Endodermal cell (in vitro differentiated cells): ENCODE data around the gene RANBP3L. TPM values are rescaled to one million over a fixed set of nuclear protein-coding genes. Genes with fewer than 3 reads are reported as not detected.
"Not testable (repeated sequence)": the region's sequence is repeated elsewhere in the genome, so short reads cannot be mapped to it uniquely, and the experiment has no call there.

Experiments used
- DNase-seq: peaks from one replicate; pipeline ENCODE4 v3.0.0-alpha.2; 2017
- H3K27ac ChIP-seq: 2 replicates; pipeline ENCODE4 v1.5.1; 2013; ENCODE audit warnings: mild to moderate bottlenecking, low read depth, low read length, moderate library complexity
- H3K27me3 ChIP-seq: 2 replicates; pipeline ENCODE4 v1.6.1; 2013; ENCODE audit warnings: mild to moderate bottlenecking, low read length, moderate library complexity; ENCODE audit not compliant: insufficient read depth, control insufficient read depth, poor library complexity, severe bottlenecking
- H3K36me3 ChIP-seq: 2 replicates; pipeline ENCODE4 v1.7.0; 2013; ENCODE audit warnings: mild to moderate bottlenecking, low read length, moderate library complexity; ENCODE audit not compliant: control insufficient read depth, insufficient read depth
- H3K4me1 ChIP-seq: one replicate; pipeline ENCODE4 v1.7.0; 2013; ENCODE audit warnings: low read length; ENCODE audit not compliant: control insufficient read depth, insufficient read depth
- H3K4me3 ChIP-seq: 2 replicates; pipeline ENCODE4 v1.5.1; 2013; ENCODE audit warnings: mild to moderate bottlenecking, low read length, moderate library complexity
- H3K9ac ChIP-seq: 2 replicates; pipeline ENCODE4 v1.6.1; 2013; ENCODE audit warnings: mild to moderate bottlenecking, low read length, moderate library complexity; ENCODE audit not compliant: poor library complexity, severe bottlenecking; ENCODE audit errors: extremely low read depth
- H3K9me3 ChIP-seq: 2 replicates; pipeline ENCODE4 v1.6.1; 2013; ENCODE audit warnings: mild to moderate bottlenecking, low read length, moderate library complexity; ENCODE audit not compliant: control insufficient read depth
- H3K27ac Mint-ChIP-seq: 2 replicates; pipeline ENCODE4 v1.8.0; 2020; ENCODE audit warnings: mixed read lengths
- H3K27me3 Mint-ChIP-seq: 2 replicates; pipeline ENCODE4 v1.8.0; 2021; ENCODE audit warnings: mild to moderate bottlenecking, mixed read lengths; ENCODE audit not compliant: insufficient read depth
- H3K36me3 Mint-ChIP-seq: 2 replicates; pipeline ENCODE4 v1.8.0; 2020; ENCODE audit warnings: low read depth, mixed read lengths
- H3K4me1 Mint-ChIP-seq: 2 replicates; pipeline ENCODE4 v1.8.0; 2020; ENCODE audit warnings: mixed read lengths
- H3K4me3 Mint-ChIP-seq: 2 replicates; pipeline ENCODE4 v1.8.0; 2020; ENCODE audit warnings: mild to moderate bottlenecking, moderate library complexity, mixed read lengths
- H3K9me3 Mint-ChIP-seq: 2 replicates; pipeline ENCODE4 v1.8.0; 2020; ENCODE audit warnings: mild to moderate bottlenecking, mixed read lengths
- CTCF ChIP-seq: fragments of 200-600 bp; sonication (generic); conservative IDR thresholded peaks from 2 replicates; pipeline ENCODE4 v1.5.0; 2021; ENCODE audit warnings: antibody characterized with exemption, mild to moderate bottlenecking
- WGBS, 2 experiments: methylation state at CpG; one replicate each; pipeline versions ENCODE4 v1.1.5 to v1.1.7; 2013; ENCODE audit warnings: missing lambda C conversion rate in 2 of 2, mixed read lengths in 1 of 2; ENCODE audit not compliant: insufficient coverage in 1 of 2, insufficient read length in 1 of 2; 5-methylcytosine and 5-hydroxymethylcytosine counted together
- long read RNA-seq, 4 experiments: library from polyadenylated mRNA in 2 of 4; library from RNA in 1 of 4; library from capped mRNA in 1 of 4; stranded (forward) in 3 of 4; unstranded in 1 of 4; transcript quantifications; one replicate each; pipeline ENCODE4 v2.0.0, GENCODE V29; 2020 to 2021; ENCODE audit warnings: inconsistent platforms in 1 of 4
- polyA plus RNA-seq, 2 experiments: library from polyadenylated mRNA; stranded (reverse); fragments of 50-300 nt; gene quantifications; one replicate each; pipeline ENCODE4 v1.2.3, GENCODE V29; 2013
- total RNA-seq, 2 donors: library from RNA; stranded (reverse); fragmentation: NEBNext Ultra II Directional in 1 of 2; extraction: Animal tissue kit (Norgen Biotek cat#: 25700) in 1 of 2; gene quantifications; 2 replicates in 1 of 2; 3 replicates in 1 of 2; pipeline ENCODE4 v1.2.1, GENCODE V29; 2021

The RANBP3L gene, protein sequence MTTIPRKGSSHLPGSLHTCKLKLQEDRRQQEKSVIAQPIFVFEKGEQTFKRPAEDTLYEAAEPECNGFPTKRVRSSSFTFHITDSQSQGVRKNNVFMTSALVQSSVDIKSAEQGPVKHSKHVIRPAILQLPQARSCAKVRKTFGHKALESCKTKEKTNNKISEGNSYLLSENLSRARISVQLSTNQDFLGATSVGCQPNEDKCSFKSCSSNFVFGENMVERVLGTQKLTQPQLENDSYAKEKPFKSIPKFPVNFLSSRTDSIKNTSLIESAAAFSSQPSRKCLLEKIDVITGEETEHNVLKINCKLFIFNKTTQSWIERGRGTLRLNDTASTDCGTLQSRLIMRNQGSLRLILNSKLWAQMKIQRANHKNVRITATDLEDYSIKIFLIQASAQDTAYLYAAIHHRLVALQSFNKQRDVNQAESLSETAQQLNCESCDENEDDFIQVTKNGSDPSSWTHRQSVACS
- not detected for total RNA-seq
- polyA plus RNA-seq (2013, experiment 1 of 2) = 0.39 TPM
- 0.21 TPM for polyA plus RNA-seq (2013, experiment 2 of 2)
- long read RNA-seq, experiment 1 = 0 reads
- long read RNA-seq, experiment 2 = 0 reads
- long read RNA-seq, experiment 3 = 0 reads
- long read RNA-seq, experiment 4 = 0 reads

DNA sequence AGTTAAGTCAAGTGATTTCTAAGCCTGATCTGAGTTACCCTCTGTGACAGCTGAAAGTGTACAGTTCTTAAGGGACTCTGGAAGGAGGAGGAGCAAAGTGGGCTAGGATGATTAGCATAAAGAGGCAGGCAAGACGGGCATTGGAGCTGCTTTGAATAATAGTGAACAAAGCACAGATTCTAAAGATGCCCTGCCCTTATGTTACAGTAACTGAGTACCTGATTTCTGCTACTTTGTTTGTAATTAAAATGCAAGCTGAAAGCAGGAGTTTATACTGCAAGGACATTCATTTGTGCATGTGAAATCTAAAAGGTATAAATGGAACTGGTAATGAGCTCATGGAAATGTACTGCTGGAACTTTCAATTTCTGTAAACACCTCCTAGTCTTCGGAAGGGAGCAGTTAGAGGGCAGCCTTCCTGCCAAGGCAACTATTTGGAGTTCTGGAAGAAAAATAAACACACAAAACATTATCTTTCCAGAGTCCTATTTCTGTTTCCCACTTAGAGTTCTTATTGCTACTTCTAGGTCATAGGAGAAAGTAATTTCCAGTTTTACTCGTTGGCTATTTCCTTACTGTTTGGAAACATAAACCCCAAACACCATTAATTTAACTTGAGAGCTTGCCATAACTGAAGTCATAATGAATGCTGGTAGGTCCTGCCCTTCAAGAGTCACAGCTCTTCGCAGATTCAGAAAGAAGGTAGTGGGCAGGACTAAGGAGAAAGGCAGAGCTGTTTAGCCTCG, at the start of gene RANBP3L:
Gene RANBP3L, minus strand, starts transcription at position 45 of the 746 bp plus-strand sequence. CDS start 486 bp downstream, outside the sequence.
- no peak for TF ChIP-seq CTCF
- no peak for DNase-seq
- H3K27me3 Mint-ChIP-seq = peaks cover 2% of the 10 kb centered on the region
- H3K9me3 ChIP-seq = no peaks in the 10 kb centered on the region
- 29 to 81% methylated on average over 1 to 5 of the region's 5 CpGs for WGBS, 2 experiments
- H3K9ac ChIP-seq = no peak within 1 kb of the TSS
- H3K4me3 Mint-ChIP-seq = no peak within 1 kb of the TSS
- no peaks in the 10 kb centered on the region for H3K4me1 Mint-ChIP-seq
- no peaks in the 10 kb centered on the region for H3K27me3 ChIP-seq
- H3K9me3 Mint-ChIP-seq = no peaks in the 10 kb centered on the region
- no peaks in the 10 kb centered on the region for H3K4me1 ChIP-seq
- no peak within 1 kb of the TSS for H3K27ac Mint-ChIP-seq
- no peaks in the 10 kb centered on the region for H3K36me3 Mint-ChIP-seq
- no peak within 1 kb of the TSS for H3K4me3 ChIP-seq
- H3K27ac ChIP-seq = no peak within 1 kb of the TSS
- no peaks in the 10 kb centered on the region for H3K36me3 ChIP-seq

DNA sequence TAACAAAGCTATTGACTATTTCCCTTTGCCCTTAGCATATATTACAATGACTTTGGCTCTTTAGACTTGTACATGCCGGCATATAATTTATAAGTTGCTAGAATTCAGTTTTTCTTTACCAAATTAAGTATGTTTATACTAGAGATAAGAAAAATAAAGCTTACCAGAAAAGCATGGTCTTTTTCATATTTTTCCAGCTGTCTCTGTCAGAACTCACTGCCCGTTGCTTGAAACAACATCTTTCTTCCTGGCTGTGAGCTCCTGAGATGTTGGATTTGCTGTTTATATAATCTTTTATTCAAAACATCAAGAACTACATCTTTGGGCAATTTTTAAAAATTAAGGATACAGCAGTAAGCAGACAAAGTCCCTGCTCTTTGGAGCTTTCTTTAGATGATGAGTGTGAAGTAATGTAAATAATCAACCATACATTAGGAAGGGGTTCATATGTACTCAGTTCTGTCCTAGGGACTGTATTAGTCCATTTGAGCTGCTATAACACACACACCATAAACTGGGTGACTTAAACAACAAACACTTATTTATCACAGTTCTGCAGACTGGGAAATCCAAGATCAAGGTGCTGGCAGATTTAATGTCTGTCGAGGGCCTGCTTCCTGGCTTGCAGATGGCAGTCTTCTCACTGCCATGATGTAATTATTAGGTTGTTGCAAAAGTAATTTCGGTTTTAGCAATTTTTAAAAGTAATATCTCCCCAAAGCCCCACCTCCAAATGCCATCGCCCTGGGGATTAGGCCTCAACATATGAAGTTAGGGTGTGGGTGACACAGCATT, 45.4 kb upstream of the RANBP3L start:
- Histone ChIP-seq H3K27me3 (no peaks in the 10 kb centered on the region), H3K4me1 (no peaks in the 10 kb centered on the region), H3K27ac (no peak overlapping the region), H3K4me3 (no peak overlapping the region), H3K36me3 (no peaks in the 10 kb centered on the region), H3K9ac (no peak overlapping the region), H3K9me3 (no peaks in the 10 kb centered on the region)
- H3K9me3 Mint-ChIP-seq = peaks cover 4% of the 10 kb centered on the region
- no peak overlapping the region for H3K27ac Mint-ChIP-seq
- no peak for DNase-seq
- no peak overlapping the region for H3K4me3 Mint-ChIP-seq
- no peaks in the 10 kb centered on the region for H3K36me3 Mint-ChIP-seq
- no peak for TF ChIP-seq CTCF
- peaks cover 3% of the 10 kb centered on the region for H3K27me3 Mint-ChIP-seq
- 95% methylated on average over 3 of the region's 5 CpGs; no CpG with 5 or more reads in 1 of the 2 experiments for WGBS, 2 experiments
- no peaks in the 10 kb centered on the region for H3K4me1 Mint-ChIP-seq

DNA sequence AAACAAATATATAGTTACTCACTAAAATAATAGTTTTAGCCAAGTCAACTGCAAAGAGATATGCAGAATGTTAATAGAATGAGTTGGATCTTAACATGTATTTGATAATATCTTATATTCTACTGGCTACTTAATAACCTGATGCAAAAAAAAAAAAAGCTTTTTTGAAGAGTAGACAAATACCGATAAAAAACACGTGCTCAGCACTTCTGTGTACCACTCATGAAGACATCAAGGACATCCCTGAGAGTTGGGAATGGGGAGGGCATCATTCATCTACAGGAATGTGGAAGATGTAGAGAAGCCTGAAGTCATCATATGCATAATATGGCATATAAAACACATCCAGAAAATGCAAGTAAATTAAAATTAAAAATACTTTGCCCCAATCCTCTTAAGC, 43.2 kb upstream of the RANBP3L start:
- no peaks in the 10 kb centered on the region for H3K4me1 ChIP-seq
- Mint-ChIP-seq H3K27ac (no peak overlapping the region), H3K4me1 (peaks cover under 1% of the 10 kb centered on the region), H3K36me3 (no peaks in the 10 kb centered on the region), H3K9me3 (peaks cover 4% of the 10 kb centered on the region), H3K4me3 (no peak overlapping the region), H3K27me3 (peaks cover 3% of the 10 kb centered on the region)
- no peaks in the 10 kb centered on the region for H3K27me3 ChIP-seq
- TF ChIP-seq CTCF = no peak
- no peak overlapping the region for H3K4me3 ChIP-seq
- DNase-seq = no peak
- H3K36me3 ChIP-seq = no peaks in the 10 kb centered on the region
- no peaks in the 10 kb centered on the region for H3K9me3 ChIP-seq
- H3K27ac ChIP-seq = no peak overlapping the region
- no peak overlapping the region for H3K9ac ChIP-seq
- WGBS, 2 experiments = 98 to 100% methylated on average over 2 of the region's 2 CpGs

DNA sequence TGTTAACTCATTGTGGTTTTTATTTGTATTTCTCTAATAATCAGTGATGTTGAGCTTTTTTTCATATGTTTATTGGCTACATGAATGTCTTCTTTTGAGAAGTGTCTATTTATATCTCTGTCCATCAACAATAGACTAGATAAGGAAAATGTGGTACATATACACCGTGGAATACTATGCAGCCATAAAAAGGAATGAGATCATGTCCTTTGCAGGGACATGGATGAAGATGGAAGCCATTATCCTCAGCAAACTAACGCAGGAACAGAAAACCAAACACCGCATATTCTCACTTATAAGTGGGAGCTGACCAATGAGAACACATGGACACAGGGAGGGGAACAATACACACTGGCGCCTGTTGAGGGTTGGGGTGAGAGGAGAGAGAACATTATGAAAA, 40.0 kb upstream of the RANBP3L start:
- H3K36me3 ChIP-seq, H3K4me3 Mint-ChIP-seq, H3K9me3 Mint-ChIP-seq, H3K9me3 ChIP-seq, H3K4me1 ChIP-seq, H3K4me1 Mint-ChIP-seq, H3K4me3 ChIP-seq, H3K27me3 ChIP-seq, H3K27me3 Mint-ChIP-seq, DNase-seq, H3K36me3 Mint-ChIP-seq, H3K27ac ChIP-seq, H3K9ac ChIP-seq, H3K27ac Mint-ChIP-seq: not testable (repeated sequence)
- 98 to 100% methylated on average over 1 to 3 of the region's 4 CpGs for WGBS, 2 experiments
